ENCODE measurements around the gene GNAQ. TPM values are rescaled to one million over a fixed set of nuclear protein-coding genes. Genes with fewer than 3 reads are reported as not detected.

GNAQ gene
- polyA plus RNA-seq, 2 of the 4 experiments (the other 2 are of a cell fraction), result 17.9 to 60.0 TPM

- CTCF ChIA-PET, result interaction anchor here (0.9 kb wide), 1 partner anchor 24 kb away, joined by 3 read pairs; no protein-coding TSS in a partner anchor
- Histone ChIP-seq H3K4me1 (no peaks in the 10 kb centered on the region), H3K4me3 (no peak overlapping the region), H3K4me2 (no peak overlapping the region), H3K9me3 (no peaks in the 10 kb centered on the region), H3K27ac (no peak overlapping the region)
- no peak for DNase-seq (ENCODE audit: low read depth in 1 of 2, low spot score in 1 of 2)
- FAIRE-seq, result no peak
- WGBS (ENCODE audit: missing lambda C conversion rate), result 85% methylated on average over 4 of the region's 4 CpGs
- no peak for ATAC-seq
- POLR2A ChIA-PET, result no interaction called here
- TF ChIP-seq POLR2A (IDR thresholded peaks at IDR 0.05; ENCODE audit: low read length), result no peak
- no peak for TF ChIP-seq CBX2 (IDR thresholded peaks at IDR 0.05; ENCODE audit: borderline replicate concordance, low read depth)
- no peak for TF ChIP-seq HMGXB4 (CRISPR knock-in tag; IDR thresholded peaks at IDR 0.05; ENCODE audit: borderline replicate concordance)
- no peak for TF ChIP-seq KDM5A (IDR thresholded peaks at IDR 0.05)
- TF ChIP-seq FOSB (CRISPR knock-in tag; IDR thresholded peaks at IDR 0.05), result no peak
- no peak for TF ChIP-seq TFCP2L1 (CRISPR knock-in tag; IDR thresholded peaks at IDR 0.05)
- no peak for TF ChIP-seq NR3C1 (IDR thresholded peaks at IDR 0.05)
- no peak for TF ChIP-seq CHD2 (IDR thresholded peaks at IDR 0.05; ENCODE audit: low read length, partially characterized antibody)
- TF ChIP-seq, protein P1, sequence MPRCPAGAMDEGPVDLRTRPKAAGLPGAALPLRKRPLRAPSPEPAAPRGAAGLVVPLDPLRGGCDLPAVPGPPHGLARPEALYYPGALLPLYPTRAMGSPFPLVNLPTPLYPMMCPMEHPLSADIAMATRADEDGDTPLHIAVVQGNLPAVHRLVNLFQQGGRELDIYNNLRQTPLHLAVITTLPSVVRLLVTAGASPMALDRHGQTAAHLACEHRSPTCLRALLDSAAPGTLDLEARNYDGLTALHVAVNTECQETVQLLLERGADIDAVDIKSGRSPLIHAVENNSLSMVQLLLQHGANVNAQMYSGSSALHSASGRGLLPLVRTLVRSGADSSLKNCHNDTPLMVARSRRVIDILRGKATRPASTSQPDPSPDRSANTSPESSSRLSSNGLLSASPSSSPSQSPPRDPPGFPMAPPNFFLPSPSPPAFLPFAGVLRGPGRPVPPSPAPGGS (IDR thresholded peaks at IDR 0.05), result no peak
- TF ChIP-seq JUNB (IDR thresholded peaks at IDR 0.05), result no peak
- TF ChIP-seq RCOR1 (IDR thresholded peaks at IDR 0.05; ENCODE audit: low read depth, low read length), result no peak
These were observed 62.5 kb downstream of the GNAQ start for GRCh38 chr9:77969083-77969482.

DNA sequence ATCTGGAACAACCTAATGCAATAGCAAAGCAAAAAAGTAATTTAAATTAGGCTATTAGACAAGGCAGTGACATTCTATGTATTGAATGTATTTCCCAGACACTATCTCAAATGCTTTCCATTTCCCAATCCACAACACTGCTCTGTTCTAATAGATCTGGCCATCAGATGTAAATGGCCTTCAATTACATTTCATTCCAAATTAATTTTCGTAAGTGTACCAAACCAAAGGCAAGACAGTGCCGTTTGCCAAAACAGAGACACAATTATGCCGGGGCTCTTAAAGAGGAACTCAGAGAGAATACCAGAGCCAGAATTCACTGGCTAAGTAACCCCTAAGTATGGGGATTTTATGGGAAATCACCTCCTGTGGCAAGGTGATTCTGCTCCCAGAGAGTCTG is 63.1 kb downstream of the GNAQ start:
- Histone ChIP-seq H3K4me1 (no peaks in the 10 kb centered on the region), H3K4me2 (no peak overlapping the region), H3K9me3 (no peaks in the 10 kb centered on the region), H3K4me3 (no peak overlapping the region), H3K27ac (no peak overlapping the region)
- FAIRE-seq (no peak), DNase-seq (ENCODE audit: low read depth in 1 of 2, low spot score in 1 of 2) (no peak), ATAC-seq (no peak)
- TF ChIP-seq TFCP2L1 (CRISPR knock-in tag; IDR thresholded peaks at IDR 0.05) (no peak), RCOR1 (IDR thresholded peaks at IDR 0.05; ENCODE audit: low read depth, low read length) (no peak), FOSL2 (IDR thresholded peaks at IDR 0.05) (no peak), FOSL2 (CRISPR knock-in tag; IDR thresholded peaks at IDR 0.05) (no peak), HEYL (CRISPR knock-in tag; IDR thresholded peaks at IDR 0.05) (no peak), HOXB5 (CRISPR knock-in tag; IDR thresholded peaks at IDR 0.05) (no peak), FOSB (CRISPR knock-in tag; IDR thresholded peaks at IDR 0.05) (no peak), HOXA7 (CRISPR knock-in tag; IDR thresholded peaks at IDR 0.05) (no peak), CHD4 (IDR thresholded peaks at IDR 0.05; ENCODE audit: borderline replicate concordance) (no peak), TP53 (CRISPR knock-in tag; IDR thresholded peaks at IDR 0.05) (no peak), CHD2 (IDR thresholded peaks at IDR 0.05; ENCODE audit: low read length, partially characterized antibody) (no peak)
- TF ChIP-seq, protein P2, sequence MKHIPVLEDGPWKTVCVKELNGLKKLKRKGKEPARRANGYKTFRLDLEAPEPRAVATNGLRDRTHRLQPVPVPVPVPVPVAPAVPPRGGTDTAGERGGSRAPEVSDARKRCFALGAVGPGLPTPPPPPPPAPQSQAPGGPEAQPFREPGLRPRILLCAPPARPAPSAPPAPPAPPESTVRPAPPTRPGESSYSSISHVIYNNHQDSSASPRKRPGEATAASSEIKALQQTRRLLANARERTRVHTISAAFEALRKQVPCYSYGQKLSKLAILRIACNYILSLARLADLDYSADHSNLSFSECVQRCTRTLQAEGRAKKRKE (CRISPR knock-in tag; IDR thresholded peaks at IDR 0.05; ENCODE audit: low read depth), result no peak
- POLR2A ChIA-PET, result no interaction called here
- CTCF ChIA-PET, result interaction anchor here (0.9 kb wide), 1 partner anchor 25 kb away, joined by 3 read pairs; no protein-coding TSS in a partner anchor
- 96% methylated on average over 3 of the region's 3 CpGs for WGBS (ENCODE audit: missing lambda C conversion rate)

DNA sequence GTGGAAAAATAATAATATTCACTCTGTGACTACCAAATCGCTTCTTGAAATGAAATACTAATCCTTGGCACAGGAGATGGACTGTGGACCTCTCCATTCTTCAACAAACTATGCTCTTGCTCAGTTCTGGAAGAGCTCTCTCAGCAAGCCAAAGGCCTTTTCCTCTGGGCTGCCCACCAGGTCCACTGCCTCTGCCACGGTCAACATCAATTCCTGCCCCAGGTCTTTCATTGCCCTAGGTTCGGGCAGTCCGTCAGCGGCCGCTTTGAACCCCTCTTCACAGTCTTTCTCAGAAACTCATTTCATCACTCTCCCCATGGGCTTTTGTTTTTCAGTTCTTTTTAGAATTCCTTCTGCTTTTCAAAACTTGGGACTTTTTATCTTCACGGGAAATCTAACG is 64.9 kb downstream of the GNAQ start:
- Histone ChIP-seq H3K27ac (no peak overlapping the region), H3K9me3 (no peaks in the 10 kb centered on the region), H3K4me3 (no peak overlapping the region), H3K4me1 (peaks cover 6% of the 10 kb centered on the region), H3K4me2 (no peak overlapping the region)
- FAIRE-seq (no peak), ATAC-seq (no peak), DNase-seq (ENCODE audit: low read depth in 1 of 2, low spot score in 1 of 2) (no peak)
- POLR2A ChIA-PET, result no interaction called here
- CTCF ChIA-PET, result interaction anchor here (1.4 kb wide), 1 partner anchor 10 kb away, joined by 3 read pairs; no protein-coding TSS in a partner anchor
- WGBS (ENCODE audit: missing lambda C conversion rate), result 93% methylated on average over 8 of the region's 8 CpGs
- TF ChIP-seq MYC (IDR thresholded peaks at IDR 0.05; ENCODE audit: borderline replicate concordance, low read length) (no peak), FOSL2 (IDR thresholded peaks at IDR 0.05) (0 out of 2 replicates have a peak, but pooled peaks have one; percentile 7), FOSL2 (CRISPR knock-in tag; IDR thresholded peaks at IDR 0.05) (no peak)
